Measurements from ENCODE around the gene MYH9. TPM values are rescaled to one million over a fixed set of nuclear protein-coding genes. Genes with fewer than 3 reads are reported as not detected.

Gene MYH9
- total RNA-seq, 4 donors from 2014 or later = 228 to 375 (median 275) TPM

- TF ChIP-seq POLR2A (IDR thresholded peaks at IDR 0.05) = no peak
- TF ChIP-seq CTCF (IDR thresholded peaks at IDR 0.05) = no peak
- WGBS, 2 donors = 90 to 96% methylated on average over 11 to 16 of the region's 16 CpGs
- no peak overlapping the region for H3K27ac ChIP-seq
Measured at GRCh38 chr22:36423461-36424404, 36.0 kb upstream of the MYH9 start.

GRCh38 chr22:36422287-36423014 lies 34.7 kb upstream of the MYH9 start:
- no peak overlapping the region for H3K27ac ChIP-seq
- H3K9me3 ChIP-seq = no peaks in the 10 kb centered on the region
- H3K27me3 ChIP-seq = no peaks in the 10 kb centered on the region
- H3K4me1 ChIP-seq = peaks cover 4 to 35% of the 10 kb centered on the region in 2 donors
- WGBS, 2 donors = 75 to 77% methylated on average over 14 of the region's 14 CpGs
- no peaks in the 10 kb centered on the region for H3K36me3 ChIP-seq
- TF ChIP-seq POLR2A (IDR thresholded peaks at IDR 0.05) (no peak), CTCF (IDR thresholded peaks at IDR 0.05) (no peak)
- intact Hi-C loops (cut with DNase I) = no loop called here
- no peak for DNase-seq
- no peak overlapping the region for H3K4me3 ChIP-seq (replicated peaks in 1 of 3)

More at GRCh38 chr22:36423461-36424404, 36.0 kb upstream of the MYH9 start:
- no peak for DNase-seq
- Histone ChIP-seq H3K4me3 (replicated peaks in 1 of 3) (no peak overlapping the region), H3K4me1 (peaks cover 0 to 28% of the 10 kb centered on the region in 2 donors), H3K36me3 (no peaks in the 10 kb centered on the region), H3K27me3 (no peaks in the 10 kb centered on the region), H3K9me3 (no peaks in the 10 kb centered on the region)
- intact Hi-C loops (cut with DNase I) = no loop called here

GRCh38 chr22:36419912-36420882 lies 32.4 kb upstream of the MYH9 start:
- TF ChIP-seq CTCF (IDR thresholded peaks at IDR 0.05) (no peak), POLR2A (IDR thresholded peaks at IDR 0.05) (no peak)

GRCh38 chr22:36419177-36419911 lies 31.6 kb upstream of the MYH9 start:
- Histone ChIP-seq H3K36me3 (no peaks in the 10 kb centered on the region), H3K9me3 (no peaks in the 10 kb centered on the region), H3K27me3 (no peaks in the 10 kb centered on the region), H3K27ac (peak overlapping the region; percentile 89 to 90 (median 90)), H3K4me1 (peaks cover 7 to 34% of the 10 kb centered on the region in 2 donors), H3K4me3 (replicated peaks in 1 of 3) (no peak overlapping the region)
- DNase-seq = peak; percentile 61 to 65
- intact Hi-C loops (cut with DNase I) = no loop called here
- 20 to 22% methylated on average over 12 to 13 of the region's 13 CpGs for WGBS, 2 donors
- TF ChIP-seq POLR2A (IDR thresholded peaks at IDR 0.05) = peak in 1 of 2 donors; percentile 19
- TF ChIP-seq CTCF (IDR thresholded peaks at IDR 0.05) = no peak

More at GRCh38 chr22:36419912-36420882, 32.4 kb upstream of the MYH9 start:
- intact Hi-C loops (cut with DNase I) = no loop called here
- Histone ChIP-seq H3K4me3 (replicated peaks in 1 of 3) (no peak overlapping the region), H3K36me3 (no peaks in the 10 kb centered on the region), H3K9me3 (no peaks in the 10 kb centered on the region), H3K27me3 (no peaks in the 10 kb centered on the region), H3K4me1 (peaks cover 7 to 34% of the 10 kb centered on the region in 2 donors), H3K27ac (peak overlapping the region; percentile 89 to 90 (median 90))
- WGBS, 2 donors = 38 to 43% methylated on average over 21 of the region's 21 CpGs
- peak; percentile 77 to 78 for DNase-seq
